HEK293T (cell line): ENCODE results near the gene PDE6H.

ENCODE experiments used
- BHLHE40 ChIP-seq: fragments of 450-650 bp; IDR thresholded peaks from 2 replicates; pipeline ENCODE4 v1.6.1; 2016; ENCODE audit warnings: mild to moderate bottlenecking, moderate library complexity, borderline replicate concordance
- ELF4 ChIP-seq: fragments of 450-650 bp; IDR thresholded peaks from 2 replicates; pipeline ENCODE4 v1.6.1; 2017; ENCODE audit warnings: antibody characterized with exemption
- FOXA1 ChIP-seq: fragments of 450-650 bp; IDR thresholded peaks from 2 replicates; pipeline ENCODE4 v1.6.1; 2016; ENCODE audit warnings: mild to moderate bottlenecking
- FOXK2 ChIP-seq: fragments of 450-650 bp; IDR thresholded peaks from 2 replicates; pipeline ENCODE4 v1.6.1; 2016; ENCODE audit warnings: mild to moderate bottlenecking
- FOXM1 ChIP-seq: fragments of 450-650 bp; IDR thresholded peaks from 2 replicates; pipeline ENCODE4 v1.6.1; 2017; ENCODE audit warnings: mild to moderate bottlenecking, borderline replicate concordance
- HDGF ChIP-seq: fragments of 450-650 bp; IDR thresholded peaks from 2 replicates; pipeline ENCODE4 v1.6.1; 2017; ENCODE audit warnings: antibody characterized with exemption, borderline replicate concordance
- L3MBTL2 ChIP-seq: fragments of 450-650 bp; conservative IDR thresholded peaks from 2 replicates; pipeline ENCODE4 v1.6.1; 2016; ENCODE audit warnings: mild to moderate bottlenecking
- LEF1 ChIP-seq: fragments of 450-650 bp; IDR thresholded peaks from 2 replicates; pipeline ENCODE4 v1.6.1; 2017; ENCODE audit warnings: mild to moderate bottlenecking, borderline replicate concordance
- NFRKB ChIP-seq: fragments of 450-650 bp; IDR thresholded peaks from 2 replicates; pipeline ENCODE4 v1.6.1; 2016; ENCODE audit warnings: mild to moderate bottlenecking, moderate library complexity
- SP1 ChIP-seq: fragments of 450-650 bp; IDR thresholded peaks from 2 replicates; pipeline ENCODE4 v1.6.1; 2017
- SUZ12 ChIP-seq: fragments of 450-650 bp; IDR thresholded peaks from 2 replicates; pipeline ENCODE4 v1.6.1; 2016; ENCODE audit warnings: mild to moderate bottlenecking
- TARDBP ChIP-seq: fragments of 450-650 bp; IDR thresholded peaks from 2 replicates; pipeline ENCODE4 v1.6.1; 2016
- ZNF384 ChIP-seq: fragments of 450-650 bp; IDR thresholded peaks from 2 replicates; pipeline ENCODE4 v1.6.1; 2016
- TF ChIP-seq, protein P1 (sequence below): fragments of 450-650 bp; IDR thresholded peaks from 2 replicates; pipeline ENCODE4 v1.6.1; 2016

DNA sequence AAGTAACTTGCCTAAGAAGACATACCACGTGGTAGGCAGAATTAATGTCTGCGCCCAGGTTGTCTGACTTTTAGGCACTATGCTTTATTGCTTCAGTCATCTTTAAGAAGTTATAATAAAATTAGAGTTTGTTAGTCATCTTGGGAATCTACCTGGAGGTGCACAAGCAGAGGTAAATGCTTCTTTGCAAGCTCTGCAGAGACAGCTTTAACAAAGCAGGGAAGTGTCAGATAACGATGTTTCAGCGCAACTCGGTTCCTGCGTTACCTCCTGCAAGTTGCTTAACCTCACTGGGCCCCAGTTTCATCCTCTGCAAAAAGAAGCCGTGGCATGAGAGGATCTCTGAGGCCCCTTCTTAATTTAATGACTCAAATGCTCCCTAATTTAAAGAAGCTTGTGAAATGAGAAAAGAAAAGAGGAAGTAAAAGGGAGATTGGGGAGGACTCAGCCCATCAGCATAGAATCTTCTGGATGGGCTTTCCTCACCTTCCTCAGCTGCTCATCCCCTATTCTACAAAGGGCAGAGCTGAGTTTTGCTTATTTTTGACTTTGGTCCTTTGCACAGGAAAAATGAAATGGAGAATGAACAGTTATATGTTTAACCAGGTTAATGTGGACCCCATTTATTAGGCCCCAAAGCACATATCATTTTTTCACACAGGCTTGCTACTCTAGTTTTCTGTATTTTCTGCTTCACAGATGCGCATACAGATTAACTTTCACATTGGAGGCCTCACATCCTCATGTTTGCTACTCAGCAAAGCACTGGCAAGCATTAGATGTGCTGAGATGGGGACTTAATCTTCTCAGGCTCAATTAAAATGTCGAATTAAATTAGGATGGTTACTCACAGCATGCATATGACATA, 16.6 kb upstream of the PDE6H start:
- TF ChIP-seq, protein P1, sequence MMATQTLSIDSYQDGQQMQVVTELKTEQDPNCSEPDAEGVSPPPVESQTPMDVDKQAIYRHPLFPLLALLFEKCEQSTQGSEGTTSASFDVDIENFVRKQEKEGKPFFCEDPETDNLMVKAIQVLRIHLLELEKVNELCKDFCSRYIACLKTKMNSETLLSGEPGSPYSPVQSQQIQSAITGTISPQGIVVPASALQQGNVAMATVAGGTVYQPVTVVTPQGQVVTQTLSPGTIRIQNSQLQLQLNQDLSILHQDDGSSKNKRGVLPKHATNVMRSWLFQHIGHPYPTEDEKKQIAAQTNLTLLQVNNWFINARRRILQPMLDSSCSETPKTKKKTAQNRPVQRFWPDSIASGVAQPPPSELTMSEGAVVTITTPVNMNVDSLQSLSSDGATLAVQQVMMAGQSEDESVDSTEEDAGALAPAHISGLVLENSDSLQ, result no peak
- TF ChIP-seq FOXA1 (no peak), TARDBP (no peak), LEF1 (no peak), NFRKB (no peak), SP1 (no peak), L3MBTL2 (no peak), ZNF384 (no peak), FOXM1 (no peak), SUZ12 (no peak), FOXK2 (no peak), ELF4 (no peak), BHLHE40 (no peak), HDGF (no peak)
